OCI-LY7 (cell line): ENCODE data around the gene GPR153. TPM values are rescaled to one million over a fixed set of nuclear protein-coding genes. Genes with fewer than 3 reads are reported as not detected.

Experiments used
- BruUV-seq: library from RNA; stranded (reverse); fragments of 400-500 nt; replicated peaks from 2 replicates; lab custom pipeline; 2021; lab: Mats Ljungman, UMichigan
- CTCF ChIA-PET: fragments of 300-600 bp; sonication (Branson Sonifier 250); formaldehyde crosslinking; loops from one replicate; lab custom pipeline; 2022; ENCODE audit warnings: antibody characterized with exemption; ENCODE audit not compliant: unreplicated experiment; lab: Charles Lee
- POLR2A ChIA-PET: fragments of 300-600 bp; sonication (Branson Sonifier 250); formaldehyde crosslinking; loops from one replicate; lab custom pipeline; 2022; ENCODE audit warnings: antibody characterized with exemption; lab: Charles Lee
- DNase-seq: peaks from one replicate; pipeline ENCODE4 v3.0.0-alpha.2; 2015; ENCODE audit warnings: low spot score
- H2AFZ ChIP-seq: fragments of 200-600 bp; sonication (generic), shearing (Covaris generic); 2 replicates; pipeline ENCODE4 v1.6.1; 2014; ENCODE audit warnings: mild to moderate bottlenecking, antibody characterized with exemption, low read length, moderate library complexity
- H3K27ac ChIP-seq: fragments of 200-600 bp; sonication (generic); 2 replicates; pipeline ENCODE4 v1.5.1; 2014; ENCODE audit warnings: mixed run types, low read depth, mild to moderate bottlenecking, moderate library complexity, low read length, inconsistent platforms; ENCODE audit not compliant: poor library complexity, severe bottlenecking
- H3K36me3 ChIP-seq: fragments of 200-600 bp; sonication (generic); 2 replicates; pipeline ENCODE4 v1.6.1; 2014; ENCODE audit warnings: mild to moderate bottlenecking, antibody characterized with exemption, low read length, moderate library complexity, mixed read lengths; ENCODE audit not compliant: insufficient read depth
- H3K4me1 ChIP-seq: fragments of 200-600 bp; sonication (generic); 2 replicates; pipeline ENCODE4 v1.5.1; 2014; ENCODE audit warnings: mild to moderate bottlenecking, low read length; ENCODE audit not compliant: insufficient read depth, poor library complexity, severe bottlenecking
- H3K4me2 ChIP-seq: fragments of 200-600 bp; sonication (generic); 2 replicates; pipeline ENCODE4 v1.6.1; 2014; ENCODE audit warnings: mild to moderate bottlenecking, low read length
- H3K4me3 ChIP-seq: fragments of 200-600 bp; sonication (generic); 2 replicates; pipeline ENCODE4 v1.5.1; 2014; ENCODE audit warnings: mild to moderate bottlenecking, low read depth, low read length; ENCODE audit not compliant: poor library complexity, severe bottlenecking
- H3K79me2 ChIP-seq: fragments of 200-600 bp; sonication (generic); 2 replicates; pipeline ENCODE4 v1.6.1; 2016; ENCODE audit warnings: low read depth, mild to moderate bottlenecking, low read length, moderate library complexity, mixed read lengths; ENCODE audit not compliant: insufficient read depth
- H3K9me2 ChIP-seq: fragments of 200-600 bp; sonication (generic); 2 replicates; pipeline ENCODE4 v1.6.1; 2016; ENCODE audit warnings: mild to moderate bottlenecking, low read length, mixed read lengths; ENCODE audit not compliant: insufficient read depth
- H3K9me3 ChIP-seq: fragments of 200-600 bp; sonication (generic); 2 replicates; pipeline ENCODE4 v1.6.1; 2014; ENCODE audit warnings: mild to moderate bottlenecking, mixed run types, low read length, mixed read lengths
- H4K20me1 ChIP-seq: fragments of 200-600 bp; sonication (generic); 2 replicates; pipeline ENCODE4 v1.6.1; 2014; ENCODE audit warnings: mild to moderate bottlenecking, antibody characterized with exemption, low read length, moderate library complexity, mixed read lengths; ENCODE audit not compliant: insufficient read depth
- CTCF ChIP-seq: fragments of 200-600 bp; sonication (generic); conservative IDR thresholded peaks from 2 replicates; pipeline ENCODE4 v1.5.1; 2014; ENCODE audit warnings: mild to moderate bottlenecking, antibody characterized with exemption, low read length, moderate library complexity, mixed read lengths
- EZH2phosphoT487 ChIP-seq: fragments of 200-600 bp; sonication (generic); IDR thresholded peaks from 2 replicates; pipeline ENCODE4 v1.6.1; 2018; ENCODE audit warnings: low read depth, borderline replicate concordance, mild to moderate bottlenecking, mixed run types, antibody characterized with exemption, low read length, moderate library complexity, mixed read lengths
- intact Hi-C: fragments of 100-400 bp; cut with micrococcal nuclease; formaldehyde crosslinking; loops from one replicate; pipeline ENCODE4 v1.10.0; 2022; ENCODE audit not compliant: unreplicated experiment
- total RNA-seq, 2 experiments: library from RNA; depleted of rRNA in 1 of 2; stranded (reverse); fragments of >200 nt in 1 of 2; shearing (Covaris generic) in 1 of 2; gene quantifications; 2 replicates each; pipeline ENCODE4 v1.2.3, GENCODE V29; 2014 to 2022

GPR153 gene
- total RNA-seq, 2 experiments from 2014 or later: not detected

GRCh38 chr1:6298940-6299465 lies 38.1 kb upstream of the GPR153 start:
- DNase-seq: no peak
- no peaks in the 10 kb centered on the region for H3K9me2 ChIP-seq
- H3K4me3 ChIP-seq: no peak overlapping the region
- intact Hi-C loops: no loop called here
- no peak overlapping the region for H2AFZ ChIP-seq
- H3K9me3 ChIP-seq: no peaks in the 10 kb centered on the region
- BruUV-seq: no TSS peak
- POLR2A ChIA-PET: no interaction called here
- H3K4me1 ChIP-seq: no peaks in the 10 kb centered on the region
- no peaks in the 10 kb centered on the region for H3K79me2 ChIP-seq
- H3K36me3 ChIP-seq: peaks cover 5% of the 10 kb centered on the region; the same call in 1 of the 2 replicates
- CTCF ChIA-PET: no interaction called here
- TF ChIP-seq CTCF: no peak
- TF ChIP-seq EZH2phosphoT487: no peak
- no peak overlapping the region for H3K4me2 ChIP-seq
- no peak overlapping the region for H3K27ac ChIP-seq
- H4K20me1 ChIP-seq: no peaks in the 10 kb centered on the region

GRCh38 chr1:6298530-6298929 lies 37.6 kb upstream of the GPR153 start:
- no peak overlapping the region for H2AFZ ChIP-seq
- no peaks in the 10 kb centered on the region for H3K79me2 ChIP-seq
- H3K36me3 ChIP-seq: peaks cover 5% of the 10 kb centered on the region; the same call in 1 of the 2 replicates
- H3K9me3 ChIP-seq: no peaks in the 10 kb centered on the region
- H3K4me1 ChIP-seq: no peaks in the 10 kb centered on the region
- TF ChIP-seq CTCF: no peak
- TF ChIP-seq EZH2phosphoT487: no peak
- intact Hi-C loops: no loop called here
- CTCF ChIA-PET: no interaction called here
- H3K27ac ChIP-seq: no peak overlapping the region
- no peak overlapping the region for H3K4me3 ChIP-seq
- no TSS peak for BruUV-seq
- POLR2A ChIA-PET: no interaction called here
- H3K9me2 ChIP-seq: no peaks in the 10 kb centered on the region
- no peak for DNase-seq
- no peak overlapping the region for H3K4me2 ChIP-seq
- no peaks in the 10 kb centered on the region for H4K20me1 ChIP-seq

GRCh38 chr1:6295910-6296309 lies 35.0 kb upstream of the GPR153 start:
- H3K9me3 ChIP-seq: no peaks in the 10 kb centered on the region
- no peak overlapping the region for H2AFZ ChIP-seq
- no peaks in the 10 kb centered on the region for H4K20me1 ChIP-seq
- no peak overlapping the region for H3K4me2 ChIP-seq
- no peak for DNase-seq
- H3K9me2 ChIP-seq: no peaks in the 10 kb centered on the region
- TF ChIP-seq EZH2phosphoT487 (no peak), CTCF (no peak)
- peaks cover 10% of the 10 kb centered on the region; the same call in 1 of the 2 replicates for H3K36me3 ChIP-seq
- intact Hi-C loops: no loop called here
- H3K27ac ChIP-seq: no peak overlapping the region
- H3K4me3 ChIP-seq: no peak overlapping the region
- CTCF ChIA-PET: no interaction called here
- no peaks in the 10 kb centered on the region for H3K79me2 ChIP-seq
- H3K4me1 ChIP-seq: no peaks in the 10 kb centered on the region
- POLR2A ChIA-PET: no interaction called here
- BruUV-seq: no TSS peak
